Globus pallidus (tissue), 1 donor: ENCODE results near the gene CA7.
"Not testable (repeated sequence)": the region's sequence is repeated elsewhere in the genome, so short reads cannot be mapped to it uniquely, and the experiment has no call there.

Experiments
- DNase-seq: peaks from one replicate; pipeline ENCODE4 v3.0.0-alpha.2; 2015; ENCODE audit warnings: low spot score

Gene CA7

DNA sequence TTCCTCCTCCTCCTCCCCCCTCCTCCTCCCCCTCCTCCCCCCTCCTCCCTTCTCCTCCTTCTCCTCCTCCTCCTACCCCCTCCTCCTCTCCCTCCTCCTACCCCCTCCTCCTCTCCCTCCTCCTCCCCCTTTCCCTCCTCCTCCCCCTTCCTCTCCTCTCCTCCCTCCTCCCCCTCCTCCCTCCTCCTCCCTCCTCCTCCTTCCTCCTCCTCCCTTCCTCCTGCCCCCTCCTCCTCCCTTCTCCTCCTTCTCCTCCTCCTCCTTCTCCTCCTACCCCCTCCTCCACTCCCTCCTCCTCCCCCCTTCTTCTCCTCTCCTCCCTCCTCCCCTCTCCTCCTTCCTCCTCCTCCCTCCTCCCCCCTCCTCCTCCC is 29.5 kb downstream of the CA7 start:
- no peak for DNase-seq

DNA sequence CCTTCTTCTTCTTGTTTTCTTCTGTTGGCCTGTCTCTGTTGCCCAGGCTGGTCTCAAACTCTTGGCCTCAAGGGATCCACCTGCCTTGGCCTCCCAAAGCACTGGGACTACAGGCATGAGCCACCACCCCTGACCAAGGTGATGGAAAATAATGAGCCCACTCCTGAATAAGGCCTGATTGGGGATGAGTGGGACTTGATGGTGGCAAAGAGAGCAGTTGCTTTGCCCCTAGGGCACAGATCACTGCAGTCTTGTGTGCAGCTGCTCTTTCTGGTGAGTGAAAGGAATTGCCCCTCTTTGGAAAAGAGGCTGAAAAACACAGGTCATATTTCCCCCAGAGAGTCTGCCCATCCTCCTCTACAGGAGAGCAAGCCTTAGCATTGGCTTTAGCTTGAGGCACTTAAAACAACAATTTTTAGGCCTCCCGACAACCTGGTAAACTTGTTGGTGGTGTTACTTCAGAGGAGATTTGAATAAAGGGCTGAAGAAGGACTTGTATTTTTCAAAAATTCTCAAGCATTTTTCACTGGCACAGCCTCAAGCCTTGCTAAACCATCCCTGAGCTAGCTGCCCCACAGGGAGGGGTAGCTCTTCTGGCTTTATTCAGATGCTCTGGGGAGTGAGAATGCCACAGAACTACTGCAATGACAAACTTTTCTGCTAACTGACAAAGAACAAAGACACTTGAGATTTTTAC is 30.0 kb downstream of the CA7 start:
- DNase-seq, result no peak

DNA sequence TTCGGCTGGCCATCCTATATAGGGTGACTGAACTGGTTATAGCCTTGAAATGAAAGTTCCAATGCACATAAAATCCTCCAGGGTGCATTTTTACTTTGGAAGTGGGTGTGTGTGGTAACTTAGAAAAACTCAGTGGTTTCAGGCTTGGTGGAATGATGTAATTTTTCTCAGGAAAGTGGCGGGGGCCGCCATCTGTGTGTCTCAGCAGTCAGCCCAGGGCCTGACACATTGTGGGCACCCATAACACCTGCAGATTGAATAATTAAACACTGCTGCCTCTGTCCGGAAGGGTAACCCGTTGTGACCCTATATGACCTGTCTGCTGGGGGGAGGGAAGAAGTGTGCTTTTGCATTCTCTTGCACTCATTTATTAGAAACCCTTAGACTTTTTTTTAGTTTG is 33.9 kb downstream of the CA7 start:
- no peak for DNase-seq

DNA sequence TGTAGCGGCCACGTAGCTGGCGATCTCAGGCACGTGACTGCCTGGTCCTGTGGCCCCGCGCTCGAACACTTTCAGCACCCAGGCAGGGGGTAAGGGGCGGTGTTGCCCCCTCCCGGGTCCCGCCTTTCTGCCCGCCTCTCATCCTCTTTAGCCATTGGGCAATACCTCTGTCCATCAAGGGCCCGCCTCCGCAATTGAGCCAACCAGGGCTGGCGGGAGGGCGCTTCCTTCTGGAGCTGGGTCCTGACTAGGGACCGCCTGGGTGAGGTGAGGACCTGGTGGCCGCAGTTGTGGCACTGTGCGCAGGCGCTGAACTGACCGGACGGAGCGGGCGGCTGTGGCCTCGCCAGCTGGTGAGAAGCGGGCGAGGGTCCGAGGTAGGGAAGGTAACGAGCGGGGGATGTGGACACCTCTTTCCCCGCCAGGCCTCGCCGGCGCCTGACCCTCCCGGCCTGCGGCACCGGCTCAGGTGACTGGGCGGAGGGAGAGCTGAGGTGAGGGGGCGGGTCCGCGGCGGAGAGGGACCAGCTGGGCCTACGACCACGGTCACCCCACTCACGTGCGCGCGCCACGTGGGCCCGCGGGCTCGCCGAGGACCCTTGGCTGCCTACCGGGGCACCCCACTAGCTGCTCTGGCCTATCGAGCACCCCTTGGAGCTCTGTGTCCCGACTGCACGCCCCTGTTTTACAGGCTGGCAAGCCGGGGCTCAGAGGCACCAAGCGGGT is 36.2 kb downstream of the CA7 start, which contains the start of gene PDP2:
TSS of gene PDP2 (plus strand) at position 228 of the 726 bp plus-strand sequence. CDS start 3,770 bp downstream, outside the sequence.
- DNase-seq, result peak; percentile 95

DNA sequence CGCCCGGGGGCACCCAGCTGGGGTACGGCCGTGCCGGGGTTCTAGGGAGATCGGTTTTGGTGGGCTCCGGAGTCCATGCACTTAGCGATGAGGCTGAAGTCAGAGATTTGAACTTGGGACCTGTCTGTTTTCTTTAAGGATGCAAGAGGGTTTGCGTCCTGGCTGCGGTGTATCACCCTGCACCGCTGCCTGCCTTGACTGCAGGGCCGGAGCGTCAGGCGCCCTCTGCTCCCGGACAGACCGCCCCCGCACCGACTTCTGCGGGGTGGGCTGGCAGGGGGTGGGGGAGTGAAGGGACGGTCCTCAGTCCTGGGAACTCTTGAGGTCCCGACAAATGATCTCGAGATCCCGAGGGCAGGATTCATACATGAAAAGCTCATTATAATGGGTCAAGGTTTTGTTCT is 36.8 kb downstream of the CA7 start:
- DNase-seq, result no peak

DNA sequence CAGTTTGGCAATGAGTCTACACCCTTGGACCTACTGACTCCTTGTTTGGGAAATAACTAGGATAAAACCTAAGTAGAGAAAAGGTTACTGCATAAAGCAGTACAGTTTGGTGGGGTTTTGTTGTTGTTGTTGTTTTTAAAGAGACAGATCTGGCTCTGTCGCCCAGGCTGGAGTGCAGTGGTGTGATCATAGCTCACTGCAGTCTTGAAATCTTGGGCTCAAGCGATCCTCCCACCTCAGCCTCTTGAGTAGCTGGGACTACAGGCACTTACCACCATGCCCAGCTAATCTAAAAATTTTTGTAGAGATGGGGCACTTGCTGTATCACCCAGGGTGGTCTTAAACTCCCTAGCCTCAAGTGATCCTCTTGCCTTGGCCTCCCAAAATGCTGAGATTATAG is 37.3 kb downstream of the CA7 start:
- DNase-seq, result no peak

DNA sequence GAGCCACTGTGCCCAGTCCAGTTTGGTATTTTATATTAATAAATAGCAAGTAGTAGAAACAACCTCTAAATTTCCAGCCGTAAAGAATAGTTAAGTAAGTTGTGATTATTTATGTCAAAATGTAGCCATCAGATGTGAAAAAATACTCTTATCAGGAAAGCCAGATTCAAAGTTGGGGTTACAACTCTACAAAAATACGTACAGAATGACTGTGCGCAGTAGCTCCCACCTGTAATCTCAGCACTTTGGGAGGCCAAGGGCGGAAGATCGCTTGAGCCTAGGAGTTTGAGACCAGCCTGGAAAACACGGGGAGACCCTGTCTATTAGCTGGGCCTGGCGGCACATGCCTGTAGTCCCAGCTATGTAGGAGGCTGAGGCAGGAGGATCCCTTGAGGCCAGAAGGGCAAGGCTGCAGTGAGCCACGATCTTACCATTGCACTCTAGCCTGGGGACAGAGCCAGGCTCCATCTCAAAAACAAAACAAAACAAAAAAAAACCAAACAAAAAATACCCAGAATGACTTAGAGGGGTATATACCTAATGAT is 37.8 kb downstream of the CA7 start:
- no peak for DNase-seq

DNA sequence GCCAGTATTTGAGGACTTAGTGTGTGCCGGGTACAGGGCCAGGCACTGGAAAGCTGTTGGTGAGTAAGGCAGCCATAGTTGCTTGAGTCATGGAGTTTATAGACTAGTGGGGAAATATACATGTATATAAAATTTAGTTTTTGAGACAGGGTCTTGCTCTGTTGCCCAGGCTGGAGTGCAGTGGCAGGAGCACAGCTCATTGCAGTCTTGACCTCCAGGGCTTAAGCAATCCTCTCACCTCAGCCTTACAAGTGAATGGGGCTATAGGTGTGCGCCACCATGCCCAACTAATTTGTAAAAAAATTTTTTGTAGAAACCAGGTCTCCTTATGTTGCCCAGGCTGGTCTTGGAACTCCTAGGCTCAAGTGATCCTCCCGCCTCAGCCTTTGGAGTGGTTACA is 38.5 kb downstream of the CA7 start:
- no peak for DNase-seq

DNA sequence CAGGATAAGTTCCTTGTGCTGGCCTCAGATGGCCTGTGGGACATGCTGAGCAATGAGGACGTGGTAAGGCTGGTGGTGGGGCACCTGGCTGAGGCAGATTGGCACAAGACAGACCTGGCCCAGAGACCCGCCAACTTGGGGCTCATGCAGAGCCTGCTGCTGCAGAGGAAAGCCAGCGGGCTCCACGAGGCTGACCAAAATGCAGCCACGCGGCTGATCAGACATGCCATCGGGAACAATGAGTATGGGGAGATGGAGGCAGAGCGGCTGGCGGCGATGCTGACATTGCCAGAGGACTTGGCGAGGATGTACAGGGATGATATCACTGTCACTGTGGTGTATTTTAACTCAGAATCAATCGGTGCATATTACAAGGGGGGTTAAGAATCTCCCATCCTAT is 41.3 kb downstream of the CA7 start:
- DNase-seq, result no peak

DNA sequence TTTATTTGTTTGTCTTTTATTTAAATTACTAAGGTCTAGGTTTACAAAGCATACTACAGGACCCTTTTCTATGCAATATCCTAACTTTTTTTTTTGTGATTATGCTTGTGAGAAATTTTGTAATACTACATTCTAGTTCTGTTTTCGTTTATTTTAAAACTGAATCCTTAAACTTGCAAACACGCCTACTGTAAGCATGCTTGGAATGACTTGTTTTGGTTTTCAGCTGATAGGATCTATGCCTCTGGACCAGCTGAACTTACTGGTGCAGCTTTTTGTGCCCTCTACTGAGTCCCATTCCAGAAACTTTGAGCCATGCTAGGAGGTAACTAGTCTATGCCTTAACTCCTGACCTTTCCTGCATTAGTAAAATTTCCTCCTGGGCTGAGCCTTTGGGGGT is 42.1 kb downstream of the CA7 start:
- DNase-seq, result no peak

DNA sequence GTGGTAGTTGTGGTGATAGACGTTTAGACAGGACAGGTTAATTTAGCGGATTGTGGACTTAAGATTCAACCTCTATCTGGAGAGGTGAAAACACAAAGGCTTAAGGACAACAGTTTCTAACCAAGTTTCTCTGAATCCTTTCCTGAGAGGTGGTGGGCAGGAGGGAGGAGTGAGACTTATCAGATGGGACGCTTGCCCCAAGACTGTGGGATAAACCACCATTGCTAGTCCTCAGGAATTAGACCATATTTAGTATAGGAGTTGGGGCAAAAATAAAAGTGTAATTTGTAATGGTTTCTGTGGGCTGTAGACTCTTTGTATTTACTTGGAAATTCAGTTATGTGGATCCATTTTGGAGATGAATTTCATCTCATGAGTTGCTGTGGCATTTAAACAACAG is 42.7 kb downstream of the CA7 start:
- DNase-seq, result no peak

DNA sequence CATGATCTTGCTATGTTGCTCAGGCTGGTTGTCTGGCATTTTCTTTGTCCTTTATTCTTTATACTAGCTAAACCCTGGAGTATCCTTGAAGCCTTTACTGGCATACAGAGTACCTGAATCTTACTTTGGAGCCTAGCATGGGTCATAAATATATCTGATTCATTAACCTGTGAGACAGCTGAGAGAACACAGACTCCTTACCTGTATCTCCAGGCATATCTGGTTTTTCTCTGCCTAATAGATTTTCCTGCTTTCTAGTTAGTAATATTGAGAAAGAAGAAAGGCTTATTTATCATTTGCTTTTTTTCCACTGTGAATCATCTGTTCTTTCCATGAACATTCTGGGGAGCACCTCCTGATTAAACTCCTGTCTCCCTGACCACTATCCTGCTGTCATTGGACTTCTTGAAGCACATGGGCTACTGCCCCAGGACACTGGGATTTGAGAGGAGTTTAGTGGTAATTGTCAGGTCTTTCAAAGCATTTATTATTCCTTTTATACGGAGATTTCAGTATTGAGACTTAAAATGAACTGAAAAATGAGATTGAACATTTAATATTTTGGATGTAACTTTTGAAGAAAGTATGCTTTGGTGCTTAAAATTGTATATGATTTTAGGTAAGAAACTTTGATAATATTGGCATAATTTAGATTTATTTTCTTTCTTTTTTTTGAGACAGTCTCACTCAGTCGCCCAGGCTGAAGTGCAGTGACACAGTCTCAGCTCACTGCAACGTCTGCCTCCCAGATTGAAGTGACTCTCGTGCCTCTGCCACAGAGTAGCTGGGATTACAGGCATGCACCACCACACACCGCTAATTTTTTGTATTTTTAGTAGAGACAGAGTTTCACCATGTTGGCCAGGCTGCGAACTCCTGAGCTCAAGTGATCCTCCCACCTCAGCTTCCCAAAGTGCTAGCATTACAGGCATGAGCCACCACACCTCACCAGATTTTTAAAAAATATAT is 44.7 kb downstream of the CA7 start:
- DNase-seq, result no peak

DNA sequence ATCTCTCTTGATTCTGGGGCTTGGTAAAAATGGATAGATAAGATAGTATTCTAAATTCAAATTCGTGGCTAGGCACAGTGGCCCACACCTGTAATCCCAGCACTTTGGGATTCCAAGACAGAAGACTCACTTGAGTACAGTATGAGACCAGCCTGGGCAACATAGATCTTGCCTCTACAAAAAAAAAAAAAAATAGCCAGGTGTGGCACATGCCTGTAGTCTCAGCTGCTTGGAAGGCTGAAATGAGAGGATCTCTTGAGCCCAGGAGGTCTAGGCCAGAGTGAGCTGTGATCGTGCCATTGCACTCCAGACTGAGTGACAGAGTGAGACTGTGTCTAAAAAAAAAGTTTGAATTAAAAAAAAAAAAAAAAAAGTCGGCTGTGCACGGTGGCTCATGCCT is 45.4 kb downstream of the CA7 start:
- DNase-seq, result no peak

DNA sequence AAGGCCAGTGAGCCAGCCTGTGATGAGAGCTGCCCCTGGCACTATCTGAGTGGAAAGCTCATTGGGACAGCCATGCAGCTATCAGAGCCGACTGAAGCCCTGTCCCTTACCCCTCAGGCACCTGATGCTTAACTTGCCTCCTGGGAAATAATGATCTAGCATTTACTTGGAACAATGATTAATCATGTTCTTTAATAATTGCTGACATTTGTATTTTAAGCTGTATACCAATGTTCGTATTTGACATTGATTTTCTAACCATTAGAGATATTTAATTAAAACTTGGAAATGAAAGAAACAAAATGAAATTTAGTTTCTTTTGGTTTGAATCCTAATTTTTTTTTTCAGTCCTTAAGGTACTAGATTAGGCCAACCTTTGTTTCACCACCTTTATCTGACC is 46.6 kb downstream of the CA7 start:
- DNase-seq, result no peak

DNA sequence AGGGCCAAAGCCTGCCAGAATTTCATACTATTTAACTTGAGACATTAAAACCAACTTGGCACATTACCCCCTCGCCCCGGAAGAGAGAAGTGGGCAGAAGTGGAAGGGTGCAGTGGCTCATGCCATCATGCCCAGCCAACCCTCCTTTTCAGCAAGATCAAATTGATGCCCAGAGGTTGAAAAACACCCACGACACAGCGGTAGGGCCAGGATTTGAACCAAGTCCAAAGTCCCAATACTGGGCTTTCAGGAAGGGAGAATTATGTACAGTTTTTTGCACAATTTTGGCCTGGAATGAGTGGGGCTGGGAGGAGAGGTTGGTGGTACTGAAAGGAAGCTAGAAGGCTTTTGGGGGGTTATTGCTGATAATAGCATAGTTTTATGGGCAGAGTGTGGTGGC is 47.1 kb downstream of the CA7 start:
- no peak for DNase-seq

DNA sequence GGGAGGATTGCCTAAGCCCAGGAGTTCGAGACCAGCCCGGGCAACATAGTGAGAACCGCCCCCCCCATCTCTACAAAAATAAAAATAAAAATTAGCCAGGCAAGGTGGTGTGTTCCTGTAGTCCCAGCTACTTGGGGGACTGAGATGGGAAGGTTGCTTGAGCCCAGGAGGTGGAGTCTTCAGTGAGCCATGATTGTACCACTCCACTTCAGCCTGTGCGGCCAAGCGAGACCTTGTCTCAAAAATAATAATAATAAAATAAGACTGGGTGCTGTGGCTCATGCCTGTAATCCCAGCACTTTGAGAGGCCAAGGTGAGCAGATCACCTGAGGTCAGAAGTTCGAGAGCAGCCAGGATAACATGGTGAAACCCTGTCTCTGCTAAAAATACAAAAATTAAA is 47.6 kb downstream of the CA7 start:
- no peak for DNase-seq

DNA sequence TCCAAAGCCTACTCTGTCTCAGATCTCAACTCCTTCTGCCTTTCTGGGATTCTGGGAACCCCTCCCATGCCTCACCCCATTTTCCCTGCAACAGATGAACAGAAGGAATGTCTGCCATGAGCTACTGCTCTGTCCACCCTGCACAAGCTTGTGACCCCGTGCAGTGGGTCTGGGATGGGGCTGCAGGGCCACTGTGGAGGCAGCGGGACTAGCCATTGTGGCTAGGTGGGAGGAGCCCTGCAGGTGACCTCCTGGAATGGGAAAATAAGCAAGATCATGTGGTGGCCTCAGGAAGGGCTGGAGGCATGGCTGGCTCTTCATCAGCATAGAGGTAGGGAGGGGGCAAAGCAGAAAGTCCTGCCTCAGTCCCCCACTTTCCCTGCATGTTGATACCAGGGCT is 49.8 kb downstream of the CA7 start:
- no peak for DNase-seq

DNA sequence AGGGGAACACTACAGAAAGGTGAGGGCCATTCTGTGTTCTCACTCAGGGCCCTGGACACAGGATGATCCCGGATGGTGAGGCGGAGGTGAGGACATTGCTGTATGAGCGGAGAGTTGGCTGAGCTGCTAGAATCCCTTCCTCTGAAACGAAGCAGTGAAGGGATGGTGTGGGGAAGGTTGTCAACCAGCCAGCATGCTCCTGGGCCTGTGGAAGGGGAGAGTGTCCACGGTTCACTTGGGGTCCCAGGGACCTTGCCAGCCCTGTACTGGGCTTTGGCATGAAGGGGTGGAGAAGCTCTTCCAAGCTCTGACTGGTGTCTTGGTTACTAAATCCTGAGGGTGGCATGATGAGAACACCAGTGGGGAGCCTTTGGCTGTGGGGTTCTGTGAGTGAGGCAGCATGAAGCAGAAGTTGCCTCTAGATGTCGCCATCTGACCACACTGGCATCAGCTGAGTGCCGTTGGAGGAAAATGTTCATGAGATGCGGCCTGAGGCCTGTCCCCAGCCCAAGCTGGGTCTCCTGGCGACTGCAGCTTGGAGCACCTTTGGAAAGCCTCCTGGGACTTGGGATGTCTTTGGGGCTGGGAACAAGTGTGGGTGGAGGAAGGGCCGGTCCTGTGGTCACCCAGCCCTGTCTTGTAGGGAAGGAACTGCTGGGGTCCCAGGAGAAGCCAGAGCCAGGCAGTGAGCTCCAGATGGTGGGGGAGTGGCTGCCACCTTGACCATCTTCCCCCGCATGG is 50.9 kb downstream of the CA7 start:
- DNase-seq, result peak; percentile 74

DNA sequence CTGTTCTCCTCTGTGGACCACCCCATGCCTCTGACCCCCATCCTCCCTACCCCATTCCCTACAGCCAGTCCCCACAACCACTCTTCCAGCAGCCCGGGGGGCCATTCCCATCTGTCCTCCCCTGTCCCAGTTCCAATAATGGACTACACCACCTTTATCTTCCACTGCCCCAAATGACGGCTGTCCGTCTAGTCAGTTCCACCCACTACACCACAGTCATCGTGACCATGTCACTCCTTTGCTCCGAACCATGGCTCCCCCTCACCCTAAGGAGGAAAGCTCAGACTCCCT is 51.4 kb downstream of the CA7 start:
- DNase-seq, result no peak

DNA sequence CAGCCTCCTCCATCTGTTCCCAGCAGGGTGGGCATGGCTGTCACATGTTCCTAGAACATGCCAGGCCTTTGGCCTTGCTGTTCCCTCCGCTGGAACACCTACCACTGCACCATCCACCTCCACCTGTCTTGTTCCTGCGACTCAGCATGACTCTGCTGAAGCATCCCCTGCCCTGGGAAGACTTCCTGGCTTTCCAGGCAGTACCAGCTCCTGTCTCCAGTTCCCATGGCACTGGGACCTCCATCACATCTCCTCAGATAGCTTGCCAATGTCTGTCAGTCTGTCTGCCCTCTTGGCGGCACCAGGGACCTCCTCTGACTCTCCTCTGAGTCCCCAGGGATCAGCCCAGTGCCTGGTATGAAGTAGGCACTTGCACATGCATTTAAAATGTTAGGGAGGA is 51.8 kb downstream of the CA7 start:
- no peak for DNase-seq

DNA sequence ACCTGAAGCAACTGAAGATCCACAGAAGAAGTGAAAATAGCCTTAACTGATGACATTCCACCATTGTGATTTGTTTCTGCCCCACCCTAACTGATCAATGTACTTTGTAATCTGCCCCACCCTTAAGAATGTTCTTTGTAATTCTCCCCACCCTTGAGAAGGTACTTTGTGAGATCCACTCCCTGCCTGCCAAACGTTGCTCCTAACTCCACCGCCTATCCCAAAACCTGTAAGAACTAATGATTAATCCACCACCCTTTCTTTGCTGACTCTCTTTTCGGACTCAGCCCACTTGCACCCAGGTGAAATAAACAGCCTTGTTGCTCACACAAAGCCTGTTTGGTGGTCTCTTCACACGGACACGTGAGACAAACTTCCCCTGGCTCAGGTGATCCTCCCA is 52.5 kb downstream of the CA7 start:
- not testable (repeated sequence) for DNase-seq

DNA sequence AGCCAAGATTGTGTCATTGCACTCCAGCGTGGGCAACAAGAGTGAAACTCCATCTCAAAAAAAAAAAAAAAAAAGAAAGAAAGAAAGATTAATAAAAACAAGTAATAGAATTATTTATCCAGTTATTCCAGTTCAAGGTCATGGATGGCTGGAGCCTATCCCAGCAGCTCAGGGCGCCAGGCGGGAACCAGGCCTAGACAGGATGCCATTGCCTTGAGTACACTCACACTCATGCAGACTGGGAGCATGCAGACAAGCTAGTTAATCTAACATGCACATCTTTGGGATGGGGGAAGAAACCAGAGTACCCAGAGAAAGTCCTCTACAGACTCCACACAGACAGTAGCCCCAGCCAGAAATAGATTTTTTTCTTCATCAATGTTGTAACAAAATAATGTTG is 54.0 kb downstream of the CA7 start:
- no peak for DNase-seq
